Kidney glomerular epithelial cell (primary cell): ENCODE results near the gene OTOA.
A peak's percentile ranks its signal among the peaks of the same experiment; 100 is the strongest.
"Not testable (repeated sequence)": the region's sequence is repeated elsewhere in the genome, so short reads cannot be mapped to it uniquely, and the experiment has no call there.

Experiments used
- DNase-seq: peaks from one replicate; lab custom pipeline; 2025; lab: John Stamatoyannopoulos, UW

Gene OTOA

DNA sequence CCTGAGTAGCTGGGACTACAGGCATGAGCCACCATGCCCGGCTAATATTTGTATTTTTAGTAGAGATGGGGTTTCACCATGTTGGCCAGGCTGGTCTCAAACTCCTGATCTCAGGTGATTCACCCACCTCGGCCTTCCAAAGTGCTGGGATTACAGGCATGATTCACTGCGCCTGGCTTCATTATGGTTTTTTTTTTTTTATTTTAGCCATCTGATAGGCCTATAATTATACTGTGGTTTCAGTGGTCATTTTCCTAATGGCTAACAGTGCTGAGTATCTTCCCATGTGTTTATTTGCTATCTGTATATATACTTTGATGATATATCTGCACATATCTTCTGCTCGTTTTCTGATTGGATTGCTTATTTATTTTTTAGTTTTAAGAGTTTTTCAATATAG, 10.7 kb downstream of the OTOA start:
- not testable (repeated sequence) for DNase-seq

DNA sequence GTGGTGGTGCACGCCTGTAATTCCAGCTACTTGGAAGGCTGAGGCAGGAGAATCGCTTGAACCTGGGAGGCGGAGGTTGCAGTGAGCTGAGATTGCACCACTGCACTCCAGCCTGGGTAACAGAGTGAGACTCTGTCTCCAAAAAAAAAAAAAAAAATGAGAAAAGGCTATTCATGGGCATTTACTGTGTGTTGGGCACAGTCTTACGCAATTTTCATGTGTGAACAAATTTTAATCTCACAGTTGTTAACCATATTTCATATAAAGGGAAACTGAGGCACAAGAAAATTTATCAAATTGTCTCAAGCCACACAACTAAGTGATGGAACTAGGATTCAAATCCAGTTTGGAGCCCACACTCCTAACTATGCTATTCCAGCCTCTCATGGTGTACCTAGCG, 16.9 kb downstream of the OTOA start:
- not testable (repeated sequence) for DNase-seq

DNA sequence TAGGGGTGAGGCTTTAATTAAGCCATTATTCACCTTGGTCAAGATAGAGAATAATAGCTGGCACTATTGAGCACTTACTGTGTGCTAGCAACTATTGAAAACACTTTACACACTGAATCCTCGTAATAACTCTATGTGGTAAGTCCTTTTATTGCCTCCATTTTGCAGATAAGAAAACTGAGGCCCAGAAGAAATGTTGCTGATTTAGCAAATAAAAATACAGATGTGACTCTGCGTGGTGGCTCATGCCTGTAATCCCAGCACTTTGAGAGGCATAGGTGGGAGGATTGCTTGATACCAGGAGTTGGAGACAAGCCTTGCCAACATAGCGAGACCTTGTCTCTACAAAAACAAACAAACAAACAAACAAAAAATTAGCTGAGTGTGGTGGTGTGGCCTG, 19.4 kb downstream of the OTOA start:
- no peak for DNase-seq

DNA sequence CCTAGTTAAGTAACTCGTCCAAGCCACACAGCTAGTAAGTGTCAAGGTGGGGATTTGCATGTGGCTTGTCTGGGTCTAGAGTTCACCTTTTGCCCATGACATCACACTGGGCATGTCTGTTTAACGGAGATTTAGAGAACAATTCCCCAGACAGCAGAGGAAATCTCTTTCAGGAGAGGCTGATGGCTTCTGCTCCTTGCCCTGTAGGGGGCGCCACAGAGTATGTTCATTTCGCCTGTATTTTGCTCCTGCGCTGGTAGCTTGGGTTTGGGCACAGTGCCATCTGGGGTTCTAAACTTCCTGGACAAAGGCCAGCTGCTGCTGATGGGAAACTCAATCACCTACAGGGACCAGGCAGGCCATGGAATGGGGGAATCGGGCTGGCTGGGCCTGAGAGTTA, 20.4 kb downstream of the OTOA start:
- no peak for DNase-seq

DNA sequence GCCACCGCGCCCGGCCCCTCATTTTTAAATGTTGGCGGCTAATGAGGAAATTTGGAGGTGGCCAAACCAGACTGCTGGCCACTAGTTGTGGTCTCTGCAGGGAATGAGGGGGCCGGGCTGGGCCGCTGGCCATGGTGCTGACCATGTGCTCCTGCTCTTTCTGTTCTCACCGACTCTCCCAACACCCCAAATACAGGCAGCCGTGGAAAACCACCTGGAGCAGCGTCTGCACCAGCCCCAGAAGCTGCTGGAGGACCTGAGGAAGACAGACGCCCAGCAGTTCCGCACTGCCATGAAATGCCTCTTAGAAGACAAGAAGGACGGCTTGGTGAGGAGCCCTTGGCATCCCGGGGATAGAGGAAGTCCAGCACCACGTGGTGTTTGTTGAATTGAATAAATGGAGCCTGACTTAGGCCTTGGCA, 21.3 kb downstream of the OTOA start:
- no peak for DNase-seq

DNA sequence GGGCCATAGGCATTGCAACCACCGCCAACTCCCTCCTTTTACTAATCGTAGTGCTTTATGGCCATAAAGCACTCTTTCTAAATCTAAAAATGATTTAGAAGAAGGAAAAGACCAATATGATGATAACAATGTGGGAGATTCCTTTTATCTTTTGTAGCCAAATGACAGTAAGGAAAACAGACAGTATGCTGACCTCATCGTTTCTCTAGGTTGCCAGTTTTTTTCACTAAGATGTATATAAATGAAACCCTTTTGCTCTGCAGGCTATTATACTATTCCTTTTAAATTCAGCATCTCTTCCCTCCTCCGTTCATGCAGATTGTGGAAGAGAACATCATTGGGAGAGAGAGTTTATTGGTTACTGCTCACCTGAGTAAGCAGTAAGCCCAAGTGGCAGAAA, 25.3 kb downstream of the OTOA start:
- no peak for DNase-seq

DNA sequence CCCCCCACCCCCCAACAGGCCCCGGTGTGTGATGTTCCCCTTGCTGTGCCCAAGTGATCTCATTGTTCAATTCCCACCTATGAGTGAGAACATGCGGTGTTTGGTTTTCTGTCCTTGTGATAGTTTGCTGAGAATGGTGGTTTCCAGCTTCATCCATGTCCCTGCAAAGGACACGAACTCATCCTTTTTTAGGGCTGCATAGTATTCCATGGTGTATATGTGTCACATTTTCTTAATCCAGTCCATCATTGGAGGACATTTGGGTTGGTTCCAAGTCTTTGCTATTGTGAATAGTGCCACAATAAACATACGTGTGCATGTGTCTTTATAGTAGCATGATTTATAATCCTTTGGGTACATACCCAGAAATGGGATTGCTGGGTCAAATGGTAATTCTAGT, 27.2 kb downstream of the OTOA start:
- DNase-seq: not testable (repeated sequence)

DNA sequence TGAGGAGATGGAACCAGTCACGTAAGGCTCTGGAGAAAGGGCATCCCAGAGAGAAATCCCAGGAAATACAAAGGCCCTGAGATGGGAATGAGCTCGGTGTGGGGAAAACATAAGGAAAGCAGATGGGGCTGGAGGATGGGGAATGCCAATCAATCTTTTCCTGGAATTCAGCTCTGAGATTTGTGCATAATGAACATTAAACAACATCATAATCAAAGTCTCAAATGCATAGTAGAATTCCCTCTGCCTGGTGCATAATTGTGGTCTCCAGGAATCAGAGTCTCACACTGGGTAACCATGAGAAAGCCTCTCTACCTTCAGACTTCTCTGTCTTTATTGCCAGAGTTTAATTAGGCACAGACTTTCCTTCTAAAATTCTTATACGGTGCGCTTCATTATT, 30.8 kb downstream of the OTOA start:
- no peak for DNase-seq

DNA sequence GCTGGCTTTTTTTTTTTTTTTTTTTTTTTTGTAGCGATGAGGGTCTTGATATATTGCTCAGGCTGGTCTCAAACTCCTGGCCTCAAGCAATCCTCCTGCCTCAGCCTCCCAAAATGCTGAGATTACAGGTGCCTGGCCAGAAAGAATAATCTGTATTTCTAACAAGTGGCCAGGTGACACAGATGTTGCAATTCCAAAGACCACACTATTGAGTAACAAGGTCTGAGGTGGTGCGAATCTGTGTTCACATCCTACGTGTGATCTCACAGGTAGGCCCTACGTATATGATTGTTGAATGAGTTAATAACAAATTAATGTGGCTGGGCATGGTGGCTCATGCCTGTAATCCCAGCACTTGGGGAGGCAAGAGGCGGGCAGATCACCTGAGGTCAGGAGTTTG, 33.3 kb downstream of the OTOA start:
- DNase-seq: no peak

DNA sequence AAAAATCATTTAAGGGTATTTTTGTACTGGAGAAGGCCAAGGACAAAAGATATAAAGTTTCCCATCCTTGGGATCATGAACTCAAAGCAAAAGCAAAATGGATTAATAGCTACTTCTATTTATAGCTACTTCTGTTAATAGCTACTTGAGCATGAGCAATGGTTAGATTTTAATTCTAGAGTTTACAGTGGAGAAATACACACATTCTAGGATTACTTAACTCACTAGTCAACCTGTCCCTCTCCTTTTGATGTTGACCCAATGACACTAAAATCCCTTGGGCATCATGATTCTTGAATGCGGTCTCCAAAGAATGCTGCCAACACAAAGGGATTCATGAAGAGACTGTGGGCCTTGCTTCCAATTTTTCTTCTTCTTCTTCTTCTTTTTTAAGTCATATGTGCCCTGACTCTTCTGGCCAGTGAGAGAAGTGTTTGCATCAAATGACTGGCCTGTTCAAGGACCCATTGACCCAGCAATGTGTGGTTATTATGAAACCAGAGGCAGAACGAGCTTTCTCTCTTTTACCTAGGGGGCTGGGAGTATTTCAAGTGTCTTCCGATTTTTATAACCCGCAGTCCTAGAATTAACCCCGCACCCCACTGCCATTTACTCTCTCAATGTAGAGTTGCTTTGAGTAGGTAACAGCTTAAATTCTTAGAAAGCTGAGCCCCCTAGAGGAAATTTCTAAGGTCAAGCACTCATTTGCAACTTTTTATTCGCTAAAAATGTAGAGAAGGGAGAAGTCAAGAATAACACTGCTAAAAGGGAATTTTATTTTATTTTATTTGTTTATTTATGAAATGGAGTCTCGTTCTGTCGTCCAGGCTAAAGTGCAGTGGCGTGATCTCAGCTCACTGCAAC, 34.6 kb downstream of the OTOA start:
- DNase-seq: no peak

DNA sequence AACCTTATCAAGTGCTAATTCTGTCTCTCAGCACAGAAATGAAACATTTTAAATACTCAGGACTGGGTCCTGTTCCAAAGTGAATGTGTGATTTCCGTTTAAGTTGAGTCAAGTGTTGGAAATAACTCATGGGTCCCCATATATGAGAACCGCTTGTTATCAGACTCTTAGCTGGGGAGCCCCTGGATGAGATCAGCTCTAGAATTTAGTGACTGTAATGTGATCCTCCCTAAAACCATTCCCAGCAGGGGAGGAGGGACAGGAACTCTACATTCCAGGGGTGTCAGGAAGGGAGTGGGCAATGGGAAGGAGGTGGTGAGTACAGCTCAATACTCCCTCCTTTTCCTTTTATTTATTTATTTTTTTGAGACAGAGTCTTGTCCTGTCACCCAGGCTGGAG, 37.5 kb downstream of the OTOA start:
- DNase-seq: no peak

DNA sequence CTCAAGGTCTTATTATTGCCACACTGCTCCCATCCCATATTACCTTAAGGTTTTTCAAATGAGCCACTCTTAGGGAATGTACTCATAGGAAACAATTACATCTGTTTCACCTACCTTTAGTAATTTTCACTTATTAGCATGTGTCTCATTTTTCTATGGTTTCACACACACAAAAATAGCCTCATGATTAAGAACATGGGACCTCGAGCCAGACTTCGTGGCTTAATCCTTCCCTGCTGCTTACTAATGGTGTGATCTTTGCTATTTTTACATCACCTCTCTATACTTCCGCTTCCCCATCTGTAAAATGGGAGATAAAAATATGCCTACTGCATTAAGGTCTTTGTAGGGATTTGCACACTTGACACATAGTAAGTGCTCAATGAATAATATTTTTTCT, 38.5 kb downstream of the OTOA start:
- no peak for DNase-seq

DNA sequence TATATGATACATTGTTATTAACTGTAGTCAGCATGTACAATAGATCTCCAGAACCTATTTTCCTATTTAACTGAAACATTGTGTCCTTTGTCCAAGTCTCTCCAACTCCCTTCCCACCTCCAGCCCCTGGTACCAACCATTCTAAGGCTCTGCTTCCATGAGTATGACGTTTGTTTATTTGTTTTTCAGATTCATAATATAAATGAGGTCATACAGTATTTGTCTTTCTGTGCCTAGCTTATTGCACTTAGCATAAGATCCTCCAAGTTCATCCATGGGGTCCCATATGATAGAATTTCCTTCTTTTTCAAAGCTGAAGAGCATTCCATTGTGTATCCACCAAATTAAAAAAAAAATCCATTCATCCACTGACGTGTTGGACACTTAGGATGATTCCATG, 39.4 kb downstream of the OTOA start:
- DNase-seq: no peak

DNA sequence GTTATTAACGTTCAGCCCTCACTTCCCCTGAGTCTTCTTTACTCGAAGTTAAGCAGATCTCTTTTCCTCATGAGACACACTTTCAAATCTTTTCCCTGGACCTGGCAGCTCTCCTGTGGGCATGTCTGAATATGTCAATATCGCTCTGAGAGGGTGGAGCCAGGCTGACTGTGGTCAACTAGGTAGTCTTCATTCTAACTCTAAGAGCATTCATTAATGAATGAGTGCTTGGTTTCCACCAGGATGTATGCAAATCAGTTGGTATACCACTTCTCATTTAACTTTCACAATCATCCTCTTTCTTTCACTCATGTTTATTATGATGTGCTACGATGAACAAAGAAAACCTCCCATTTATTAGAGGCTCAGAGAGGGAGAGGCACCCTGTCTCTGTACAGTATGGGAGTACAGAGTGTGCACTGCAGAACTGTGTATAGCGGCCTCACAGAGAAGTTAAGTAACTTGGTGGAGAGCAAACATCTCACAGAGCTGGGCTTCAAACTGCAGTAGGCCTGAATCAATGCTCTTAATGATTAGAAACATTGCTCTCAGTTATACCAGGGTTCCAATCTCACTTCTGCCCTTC, 39.9 kb downstream of the OTOA start:
- DNase-seq: no peak

DNA sequence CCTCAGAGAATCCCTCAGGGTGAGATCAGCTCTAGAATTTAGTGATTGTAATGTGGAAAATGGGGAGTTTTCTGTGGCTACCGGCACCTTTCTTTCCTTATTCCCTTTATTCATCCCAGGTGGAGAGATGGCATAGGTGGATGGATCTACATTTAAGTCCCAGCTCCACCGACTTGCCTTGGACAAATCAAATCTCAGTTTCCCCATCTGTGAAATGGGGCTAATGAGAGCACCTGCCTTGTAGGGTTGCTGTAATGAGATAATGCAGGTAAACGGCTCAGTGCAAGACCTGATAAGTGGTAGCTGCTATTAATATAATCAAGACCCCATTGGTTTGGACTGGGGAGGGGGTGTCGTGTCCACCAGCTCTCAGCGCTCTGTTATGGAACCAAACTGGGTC, 40.5 kb downstream of the OTOA start:
- DNase-seq: no peak

DNA sequence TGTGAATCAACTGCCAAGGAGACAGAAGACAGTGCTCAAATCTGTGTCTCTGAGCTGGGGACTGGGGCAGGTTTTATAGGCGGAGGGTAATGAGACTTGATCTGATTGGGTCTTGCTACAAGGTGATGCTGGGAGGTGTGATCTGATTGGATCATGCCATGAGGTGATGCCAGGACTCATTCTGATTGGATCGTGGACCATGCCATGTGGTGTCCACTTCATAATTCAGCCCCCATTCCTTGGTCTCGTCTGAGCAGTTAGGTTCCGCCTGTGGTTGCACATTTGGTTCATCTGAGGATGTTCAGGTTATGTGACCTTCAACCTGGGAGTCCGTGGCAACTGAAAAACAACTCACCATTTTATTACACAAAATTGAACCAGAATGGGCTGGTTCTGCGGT, 41.0 kb downstream of the OTOA start:
- no peak for DNase-seq

DNA sequence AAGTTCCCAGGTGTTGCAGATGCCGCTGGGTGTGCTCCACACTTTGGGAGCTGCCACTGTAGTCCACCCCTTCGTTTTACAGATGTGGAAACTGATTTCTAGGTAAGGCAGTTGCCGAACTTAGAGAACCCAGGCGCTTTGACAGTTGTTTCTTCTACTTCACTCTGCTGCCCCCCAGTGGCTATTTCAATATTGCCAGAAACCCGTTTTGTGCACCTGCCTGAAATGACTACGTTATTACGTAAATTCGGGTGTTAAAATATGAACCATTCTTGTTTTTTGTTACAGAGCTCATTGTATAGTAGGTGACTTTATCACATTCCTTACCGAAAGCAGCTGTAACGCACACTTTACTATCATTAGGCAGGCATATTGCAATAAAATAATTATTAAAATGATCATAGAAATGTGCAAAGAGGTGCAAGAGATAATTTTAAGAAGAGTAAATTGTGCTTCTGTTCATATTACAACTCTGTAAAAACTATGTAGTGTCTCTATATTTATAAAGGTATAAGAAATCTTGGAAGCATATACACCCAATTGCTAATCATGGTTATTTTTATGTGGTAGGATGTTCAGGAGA, 44.9 kb downstream of the OTOA start:
- DNase-seq: peak; percentile 62

DNA sequence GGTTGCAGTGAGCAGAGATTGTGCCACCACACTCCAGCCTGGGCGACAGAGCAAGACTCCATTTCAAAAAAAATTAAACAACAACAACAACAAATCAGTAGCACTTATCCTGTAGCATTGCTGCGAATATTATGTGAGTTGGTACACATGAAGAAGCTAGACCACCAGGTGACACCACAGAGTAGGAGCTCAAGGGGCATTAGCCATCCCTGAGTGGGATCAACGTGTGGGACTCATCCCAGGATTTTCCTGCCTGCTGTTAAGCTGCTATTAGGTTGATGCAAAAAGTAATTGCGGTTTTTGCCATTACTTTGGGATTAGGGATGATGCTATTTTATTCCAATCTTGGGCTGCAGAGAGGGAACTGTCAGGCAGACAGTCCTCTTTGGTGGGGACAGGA, 47.2 kb downstream of the OTOA start:
- no peak for DNase-seq

DNA sequence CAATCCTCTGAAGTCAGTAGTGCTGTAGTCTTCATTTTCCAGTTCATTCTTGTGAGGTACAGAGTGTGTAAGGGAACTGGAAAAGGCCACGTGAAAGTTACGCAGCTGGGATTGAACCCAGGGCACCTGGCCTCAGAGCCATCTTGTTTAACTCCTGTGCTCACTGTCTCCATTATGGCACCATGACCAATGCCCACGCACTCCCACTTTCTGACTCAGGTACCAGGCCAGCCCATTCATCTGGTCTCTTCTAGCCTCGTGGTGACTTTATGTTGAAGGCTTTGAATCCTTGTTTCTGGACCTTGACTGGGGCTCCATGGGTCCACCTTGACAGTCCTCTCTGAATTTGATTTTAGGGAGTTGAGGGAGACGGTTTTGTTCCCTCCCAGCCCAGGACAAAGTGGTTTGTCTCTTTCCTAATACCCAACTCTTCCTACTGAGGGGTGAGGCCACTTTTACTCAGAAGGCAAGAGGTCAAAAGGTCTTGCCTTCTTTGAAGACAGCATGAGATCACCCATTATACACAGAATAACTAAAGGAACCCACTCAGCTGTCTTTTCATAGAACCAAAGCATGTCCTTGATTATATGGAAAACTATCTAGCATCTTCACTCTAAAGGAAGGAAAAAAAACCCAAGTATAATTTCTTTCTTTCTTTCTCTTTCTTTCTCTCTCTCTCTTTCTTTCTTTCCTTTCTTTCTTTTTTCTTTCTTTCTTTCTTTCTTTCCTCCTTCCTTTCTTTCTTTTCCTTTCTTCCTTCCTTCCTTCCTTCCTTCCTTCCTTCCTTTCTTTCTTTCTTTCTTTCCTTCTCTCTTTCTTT, 50.0 kb downstream of the OTOA start:
- no peak for DNase-seq

DNA sequence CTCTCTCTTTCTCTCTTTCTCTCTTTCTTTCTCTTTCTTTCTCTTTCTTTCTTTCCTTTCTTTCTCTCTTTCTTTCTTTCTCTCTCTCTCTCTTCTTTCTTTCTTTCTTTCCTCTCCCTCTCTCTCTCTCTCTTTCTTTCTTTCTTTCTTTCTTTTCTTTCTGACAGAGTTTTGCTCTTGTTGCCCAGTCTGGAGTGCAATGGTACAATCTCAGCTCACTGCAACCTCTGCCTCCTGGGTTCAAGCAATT, 50.5 kb downstream of the OTOA start:
- not testable (repeated sequence) for DNase-seq

DNA sequence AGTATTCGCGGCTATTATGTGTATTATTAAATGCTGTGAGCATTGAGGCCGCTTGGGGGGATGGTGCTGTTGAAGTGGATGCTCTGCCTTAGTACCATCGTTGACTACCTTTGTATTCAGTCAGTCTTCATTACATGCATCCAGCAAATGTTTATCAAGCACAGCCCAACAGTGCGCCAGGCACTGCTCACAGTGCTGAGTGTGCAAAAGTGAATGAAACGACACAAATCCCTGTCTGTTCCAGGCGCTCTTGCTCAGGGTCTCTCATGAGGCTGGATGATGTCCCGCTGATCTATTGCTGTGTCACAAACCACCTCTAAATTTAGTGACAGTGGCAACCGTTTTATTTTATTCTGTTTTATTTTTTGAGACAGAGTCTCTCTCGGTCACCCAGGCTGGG, 53.8 kb downstream of the OTOA start:
- no peak for DNase-seq

DNA sequence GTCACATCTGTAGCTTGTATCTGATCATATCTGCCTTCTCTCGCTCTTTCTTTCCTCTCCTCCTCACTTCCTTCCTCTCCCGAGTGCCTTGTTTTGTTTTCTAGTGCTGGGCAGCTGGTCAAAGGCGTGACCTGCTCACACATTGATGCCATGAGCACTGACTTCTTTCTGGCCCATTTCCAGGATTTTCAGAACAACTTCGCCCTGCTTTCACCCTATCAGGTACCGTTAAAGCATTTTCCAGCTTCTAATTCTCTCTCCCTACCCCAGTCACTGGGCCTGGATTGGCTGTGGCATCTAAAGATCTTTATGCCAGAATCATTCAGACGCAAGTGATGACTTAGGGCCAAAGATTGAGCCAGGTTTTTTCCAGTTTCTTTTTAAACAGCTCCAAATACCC, 55.5 kb downstream of the OTOA start:
- DNase-seq: no peak

DNA sequence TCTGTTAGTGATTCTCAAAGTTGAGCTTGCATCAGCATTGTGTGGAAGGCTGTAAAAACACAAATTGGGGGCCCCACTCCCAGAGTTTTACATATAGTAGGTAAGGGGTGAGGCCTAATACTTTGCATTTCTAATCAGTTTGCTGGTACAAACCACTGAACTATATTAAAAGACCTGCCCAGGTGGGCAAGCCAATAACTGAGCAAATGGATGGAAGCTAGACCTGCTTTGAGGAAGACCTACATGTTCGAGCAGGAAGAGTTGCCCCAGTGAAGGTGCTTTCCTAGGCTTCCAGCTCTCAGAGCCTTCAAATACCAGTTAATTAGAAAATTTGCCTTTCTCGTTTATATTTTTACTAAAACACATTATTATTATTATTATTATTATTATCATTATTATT, 56.8 kb downstream of the OTOA start:
- DNase-seq: no peak
